Body of pancreas (tissue), 4 donors: ENCODE measurements around the gene AK9. TPM values are rescaled to one million over a fixed set of nuclear protein-coding genes. Genes with fewer than 3 reads are reported as not detected.

Source experiments
- ATAC-seq: fragments of 150-250 bp; one replicate; pipeline ENCODE4 v1.9.1; 2016
- DNase-seq, 4 donors: peaks; one replicate each; pipeline ENCODE4 v3.0.0-alpha.2; 2019
- H3K27ac ChIP-seq, 4 donors: fragments of 200-600 bp; sonication (generic); 1 replicate in 3 of 4; 2 replicates in 1 of 4; pipeline versions ENCODE4 v1.5.1 to v1.6.1; 2016 to 2019; ENCODE audit warnings: mild to moderate bottlenecking in 1 of 4, mixed read lengths in 1 of 4, moderate library complexity in 1 of 4
- H3K27me3 ChIP-seq, 2 donors: fragments of 200-600 bp; sonication (generic); one replicate each; pipeline ENCODE4 v1.6.0; 2016; ENCODE audit warnings: mild to moderate bottlenecking in 1 of 2
- H3K36me3 ChIP-seq, 2 donors: fragments of 200-600 bp; sonication (generic); replicated peaks in 1 of 2; 2 replicates each; pipeline ENCODE4 v1.5.1; 2016; ENCODE audit warnings: low read depth in 2 of 2; ENCODE audit not compliant: insufficient read depth in 1 of 2
- H3K4me1 ChIP-seq: fragments of 200-600 bp; sonication (generic); one replicate; pipeline ENCODE4 v1.6.0; 2016
- H3K4me3 ChIP-seq, 2 donors: fragments of 200-600 bp; sonication (generic); 1 replicate in 1 of 2; 2 replicates in 1 of 2; pipeline ENCODE4 v1.5.1; 2016 to 2019
- H3K9me3 ChIP-seq, 3 donors: fragments of 200-600 bp; sonication (generic); 1 replicate in 2 of 3; 2 replicates in 1 of 3; pipeline ENCODE4 v1.5.1; 2016
- POLR2A ChIP-seq, 3 donors: fragments of 450-650 bp; IDR thresholded peaks; one replicate each; pipeline ENCODE4 v1.6.1; 2016; ENCODE audit warnings: antibody characterized with exemption in 3 of 3, mild to moderate bottlenecking in 2 of 3
- WGBS, 2 donors: methylation state at CpG; one replicate each; pipeline ENCODE4 v1.1.5; 2017; 5-methylcytosine and 5-hydroxymethylcytosine counted together
- intact Hi-C: fragments of 100-400 bp; cut with DNase I; formaldehyde crosslinking; loops from one replicate; pipeline ENCODE4 v1.15.1; 2023
- total RNA-seq, 2 donors: library from RNA; depleted of rRNA; stranded (reverse); fragments of >200 nt; gene quantifications; one replicate each; pipeline ENCODE4 v1.1.0, GENCODE V29; 2016
- TF ChIP-seq, protein P1 (sequence below), 7 experiments: fragments of 450-650 bp in 4 of 7; fragments of 200-600 bp in 3 of 7; sonication (generic) in 3 of 7; IDR thresholded peaks; one replicate each; pipeline ENCODE4 v1.5.1; 2016 to 2019; ENCODE audit warnings: antibody characterized with exemption in 7 of 7

The AK9 gene
- total RNA-seq, 2 donors from 2014 or later = 9.6 to 20.1 TPM

- Histone ChIP-seq H3K27ac (no peak overlapping the region), H3K27me3 (no peaks in the 10 kb centered on the region), H3K36me3 (no peaks in the 10 kb centered on the region), H3K4me1 (no peaks in the 10 kb centered on the region), H3K9me3 (no peaks in the 10 kb centered on the region), H3K4me3 (no peak overlapping the region)
- intact Hi-C loops = no loop called here
- no peak for DNase-seq
- no peak for ATAC-seq
- 76 to 85% methylated on average over 3 of the region's 3 CpGs for WGBS, 2 donors
- TF ChIP-seq, protein P1, sequence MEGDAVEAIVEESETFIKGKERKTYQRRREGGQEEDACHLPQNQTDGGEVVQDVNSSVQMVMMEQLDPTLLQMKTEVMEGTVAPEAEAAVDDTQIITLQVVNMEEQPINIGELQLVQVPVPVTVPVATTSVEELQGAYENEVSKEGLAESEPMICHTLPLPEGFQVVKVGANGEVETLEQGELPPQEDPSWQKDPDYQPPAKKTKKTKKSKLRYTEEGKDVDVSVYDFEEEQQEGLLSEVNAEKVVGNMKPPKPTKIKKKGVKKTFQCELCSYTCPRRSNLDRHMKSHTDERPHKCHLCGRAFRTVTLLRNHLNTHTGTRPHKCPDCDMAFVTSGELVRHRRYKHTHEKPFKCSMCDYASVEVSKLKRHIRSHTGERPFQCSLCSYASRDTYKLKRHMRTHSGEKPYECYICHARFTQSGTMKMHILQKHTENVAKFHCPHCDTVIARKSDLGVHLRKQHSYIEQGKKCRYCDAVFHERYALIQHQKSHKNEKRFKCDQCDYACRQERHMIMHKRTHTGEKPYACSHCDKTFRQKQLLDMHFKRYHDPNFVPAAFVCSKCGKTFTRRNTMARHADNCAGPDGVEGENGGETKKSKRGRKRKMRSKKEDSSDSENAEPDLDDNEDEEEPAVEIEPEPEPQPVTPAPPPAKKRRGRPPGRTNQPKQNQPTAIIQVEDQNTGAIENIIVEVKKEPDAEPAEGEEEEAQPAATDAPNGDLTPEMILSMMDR (IDR thresholded peaks at IDR 0.05) = no peak
- no peak for TF ChIP-seq POLR2A (IDR thresholded peaks at IDR 0.05)
Measured at GRCh38 chr6:109720311-109720710, 29.3 kb upstream of the AK9 start.

DNA sequence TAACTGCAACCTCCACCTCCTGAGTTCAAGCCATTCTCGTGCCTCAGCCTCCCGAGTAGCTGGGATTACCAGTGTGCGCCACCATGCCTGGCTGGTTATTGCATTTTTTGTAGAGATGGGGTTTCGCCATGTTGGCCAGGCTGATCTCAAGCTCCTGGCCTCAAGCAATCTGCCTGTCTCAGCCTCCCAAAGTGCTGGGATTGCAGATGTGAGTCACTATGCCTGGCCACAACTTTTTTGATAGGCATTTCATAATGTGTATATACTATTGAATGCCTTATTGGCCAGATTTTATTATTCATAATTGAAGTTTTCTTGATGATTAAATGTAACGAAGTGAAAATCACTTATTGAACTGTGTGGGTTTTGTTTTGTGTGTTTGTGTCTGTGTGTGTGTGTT is 28.0 kb upstream of the AK9 start:
- Histone ChIP-seq H3K27ac (no peak overlapping the region), H3K9me3 (no peaks in the 10 kb centered on the region), H3K27me3 (no peaks in the 10 kb centered on the region), H3K36me3 (no peaks in the 10 kb centered on the region), H3K4me1 (peaks cover 4% of the 10 kb centered on the region), H3K4me3 (no peak overlapping the region)
- WGBS, 2 donors = 98% methylated on average over 5 of the region's 5 CpGs
- TF ChIP-seq, protein P1 (IDR thresholded peaks at IDR 0.05) = no peak
- TF ChIP-seq POLR2A (IDR thresholded peaks at IDR 0.05) = no peak
- ATAC-seq (no peak), DNase-seq (no peak)
- intact Hi-C loops = no loop called here

- ATAC-seq (no peak), DNase-seq (no peak)
- 75 to 81% methylated on average over 2 of the region's 2 CpGs for WGBS, 2 donors
- intact Hi-C loops = no loop called here
- H3K27me3 ChIP-seq = no peaks in the 10 kb centered on the region
- no peaks in the 10 kb centered on the region for H3K36me3 ChIP-seq
- no peak overlapping the region for H3K4me3 ChIP-seq
- peaks cover 6% of the 10 kb centered on the region for H3K4me1 ChIP-seq
- H3K9me3 ChIP-seq = no peaks in the 10 kb centered on the region
- no peak overlapping the region for H3K27ac ChIP-seq
- no peak for TF ChIP-seq POLR2A (IDR thresholded peaks at IDR 0.05)
- TF ChIP-seq, protein P1 (IDR thresholded peaks at IDR 0.05) = no peak
Measured at GRCh38 chr6:109717971-109718370, 27.0 kb upstream of the AK9 start.

DNA sequence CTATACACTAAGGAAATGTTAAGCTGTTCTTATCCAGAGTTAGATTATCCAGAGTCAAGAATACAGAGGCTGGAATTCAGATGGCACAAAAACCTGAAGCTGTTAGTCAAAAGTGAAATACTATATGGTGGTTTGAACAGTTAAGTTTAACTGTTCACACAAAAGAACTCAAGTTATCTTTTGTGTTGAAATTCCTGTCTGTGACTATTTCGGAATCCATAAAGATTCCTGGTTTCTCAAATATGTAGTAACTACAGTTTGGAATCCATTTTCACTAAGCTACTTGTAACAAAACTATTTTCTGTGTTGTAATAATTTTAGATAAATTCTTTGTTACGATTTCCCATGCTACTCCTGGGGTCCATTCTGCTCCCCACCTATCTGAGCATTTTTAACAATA is 24.6 kb upstream of the AK9 start:
- peaks cover 6% of the 10 kb centered on the region for H3K4me1 ChIP-seq
- WGBS, 2 donors = 89 to 96% methylated on average over 2 of the region's 2 CpGs
- H3K27me3 ChIP-seq = no peaks in the 10 kb centered on the region
- no peak overlapping the region for H3K27ac ChIP-seq
- no peak overlapping the region for H3K4me3 ChIP-seq
- no peaks in the 10 kb centered on the region for H3K36me3 ChIP-seq
- intact Hi-C loops = no loop called here
- DNase-seq = no peak
- TF ChIP-seq, protein P1 (IDR thresholded peaks at IDR 0.05) = no peak
- TF ChIP-seq POLR2A (IDR thresholded peaks at IDR 0.05) = no peak
- no peak for ATAC-seq
- no peaks in the 10 kb centered on the region for H3K9me3 ChIP-seq

GRCh38 chr6:109714611-109715010 is 23.6 kb upstream of the AK9 start:
- WGBS, 2 donors = 90 to 97% methylated on average over 1 of the region's 1 CpG
- intact Hi-C loops = no loop called here
- ATAC-seq (no peak), DNase-seq (no peak)
- no peak overlapping the region for H3K4me3 ChIP-seq
- no peaks in the 10 kb centered on the region for H3K36me3 ChIP-seq
- no peaks in the 10 kb centered on the region for H3K27me3 ChIP-seq
- H3K9me3 ChIP-seq = no peaks in the 10 kb centered on the region
- H3K4me1 ChIP-seq = peaks cover 6% of the 10 kb centered on the region
- H3K27ac ChIP-seq = no peak overlapping the region
- no peak for TF ChIP-seq POLR2A (IDR thresholded peaks at IDR 0.05)
- TF ChIP-seq, protein P1 (IDR thresholded peaks at IDR 0.05) = no peak
